Neural crest cell (in vitro differentiated cells): ENCODE results near the gene HSFX4. TPM values are rescaled to one million over a fixed set of nuclear protein-coding genes. Genes with fewer than 3 reads are reported as not detected.
A peak's percentile ranks its signal among the peaks of the same experiment; 100 is the strongest.

Source experiments
- DNase-seq: peaks from one replicate; pipeline ENCODE4 v3.0.0; 2021; ENCODE audit warnings: low read depth, mixed read lengths, low spot score
- H3K27ac Mint-ChIP-seq: one replicate; pipeline ENCODE4 v1.8.0; 2021; ENCODE audit warnings: mild to moderate bottlenecking, mixed read lengths; ENCODE audit not compliant: unreplicated experiment
- H3K27me3 Mint-ChIP-seq: 2 replicates; pipeline ENCODE4 v1.8.0; 2021; ENCODE audit warnings: low read depth, mild to moderate bottlenecking, mixed read lengths
- H3K36me3 Mint-ChIP-seq: 2 replicates; pipeline ENCODE4 v1.8.0; 2021; ENCODE audit warnings: low read depth, mild to moderate bottlenecking, mixed read lengths
- H3K4me1 Mint-ChIP-seq: 2 replicates; pipeline ENCODE4 v1.8.0; 2021; ENCODE audit warnings: mixed read lengths
- H3K4me3 Mint-ChIP-seq: one replicate; pipeline ENCODE4 v1.8.0; 2021; ENCODE audit warnings: mild to moderate bottlenecking, mixed read lengths
- H3K9me3 Mint-ChIP-seq: 2 replicates; pipeline ENCODE4 v1.8.0; 2021; ENCODE audit warnings: mixed read lengths
- CTCF ChIP-seq: fragments of 200-600 bp; sonication (generic); conservative IDR thresholded peaks from 2 replicates; pipeline ENCODE4 v1.5.0; 2021; ENCODE audit warnings: antibody characterized with exemption, mild to moderate bottlenecking
- total RNA-seq: library from RNA; stranded (reverse); gene quantifications from 2 replicates; pipeline ENCODE4 v1.2.1, GENCODE V29; 2021

HSFX4 gene
- total RNA-seq, 1 donor from 2014 or later, result not detected

GRCh38 chrX:149962859-149963757, 33.7 kb downstream of the HSFX4 start:
- TF ChIP-seq CTCF, result peak; percentile 70
- DNase-seq, result peak; percentile 26
- H3K27ac Mint-ChIP-seq, result no peak overlapping the region
- no peaks in the 10 kb centered on the region for H3K4me1 Mint-ChIP-seq
- H3K36me3 Mint-ChIP-seq, result peaks cover 14% of the 10 kb centered on the region
- no peak overlapping the region for H3K4me3 Mint-ChIP-seq
- H3K9me3 Mint-ChIP-seq, result peaks cover 4% of the 10 kb centered on the region
- H3K27me3 Mint-ChIP-seq, result no peaks in the 10 kb centered on the region

GRCh38 chrX:149979126-149979644, 49.8 kb downstream of the HSFX4 start:
- Mint-ChIP-seq H3K36me3 (peaks cover 3% of the 10 kb centered on the region), H3K27ac (no peak overlapping the region), H3K4me3 (no peak overlapping the region), H3K9me3 (peaks cover 4% of the 10 kb centered on the region), H3K27me3 (no peaks in the 10 kb centered on the region), H3K4me1 (no peaks in the 10 kb centered on the region)
- TF ChIP-seq CTCF, result no peak
- no peak for DNase-seq

Other genes with a start within 250 kb of the HSFX4 start
- not detected in 2 replicates for gene MAGEA11, start 217.5 kb upstream of the HSFX4 start, total RNA-seq
- gene HSFX1, start 155.5 kb upstream of the HSFX4 start, total RNA-seq, result 1.0 and 1.4 TPM in 2 replicates
- not detected in 2 replicates for gene MAGEA9, start 147.6 kb upstream of the HSFX4 start, total RNA-seq
- gene MAGEA8, start 48.4 kb upstream of the HSFX4 start, total RNA-seq, result not detected in 2 replicates
- gene EOLA2, start 8.9 kb downstream of the HSFX4 start, total RNA-seq, result 33.8 and 36.2 TPM in 2 replicates